Gastroesophageal sphincter (tissue), 4 donors: ENCODE data around the gene PPP2R5D. TPM values are rescaled to one million over a fixed set of nuclear protein-coding genes. Genes with fewer than 3 reads are reported as not detected.

Source experiments
- ATAC-seq: fragments of 150-250 bp; one replicate; pipeline ENCODE4 v1.9.1; 2016; ENCODE audit warnings: mild to moderate bottlenecking, moderate library complexity
- H3K27ac ChIP-seq, 4 donors: fragments of 200-600 bp; sonication (generic) in 3 of 4; 1 replicate in 3 of 4; 2 replicates in 1 of 4; pipeline ENCODE4 v1.5.1; 2016 to 2019
- H3K27me3 ChIP-seq: fragments of 200-600 bp; sonication (generic); one replicate; pipeline ENCODE4 v1.5.1; 2019
- H3K36me3 ChIP-seq, 2 donors: fragments of 200-600 bp; sonication (generic); one replicate each; pipeline ENCODE4 v1.5.1; 2019; ENCODE audit warnings: control low read depth in 1 of 2
- H3K4me1 ChIP-seq, 3 donors: fragments of 200-600 bp; sonication (generic); 1 replicate in 2 of 3; 2 replicates in 1 of 3; pipeline ENCODE4 v1.5.1; 2016 to 2019; ENCODE audit warnings: control low read depth in 2 of 3
- H3K4me3 ChIP-seq, 2 donors: fragments of 200-600 bp; sonication (generic); one replicate each; pipeline ENCODE4 v1.5.1; 2019; ENCODE audit warnings: mild to moderate bottlenecking in 1 of 2, moderate library complexity in 1 of 2
- H3K9me3 ChIP-seq, 3 donors: fragments of 200-600 bp; sonication (generic); one replicate each; pipeline ENCODE4 v1.5.1; 2017 to 2019; ENCODE audit warnings: control low read depth in 2 of 3
- EP300 ChIP-seq: sonication (generic); formaldehyde crosslinking; IDR thresholded peaks from one replicate; pipeline ENCODE4 v1.6.1; 2017; ENCODE audit warnings: antibody characterized with exemption, mild to moderate bottlenecking
- POLR2A ChIP-seq, 2 donors: fragments of 450-650 bp; IDR thresholded peaks; one replicate each; pipeline ENCODE4 v1.6.1; 2017; ENCODE audit warnings: antibody characterized with exemption in 2 of 2, mild to moderate bottlenecking in 2 of 2, moderate library complexity in 1 of 2
- POLR2AphosphoS5 ChIP-seq: sonication (generic); formaldehyde crosslinking; IDR thresholded peaks from one replicate; pipeline ENCODE4 v1.6.1; 2017; ENCODE audit warnings: antibody characterized with exemption
- WGBS, 2 donors: methylation state at CpG; one replicate each; pipeline ENCODE4 v1.1.5; 2018; ENCODE audit warnings: low coverage in 1 of 2; 5-methylcytosine and 5-hydroxymethylcytosine counted together
- total RNA-seq, 4 donors: library from RNA; depleted of rRNA; stranded (reverse); fragments of >200 nt; gene quantifications; one replicate each; pipeline ENCODE4 v1.1.0, GENCODE V29; 2016
- TF ChIP-seq, protein P1 (sequence below), 4 experiments: fragments of 200-600 bp in 2 of 4; fragments of 450-650 bp in 2 of 4; sonication (generic) in 1 of 4; IDR thresholded peaks; one replicate each; pipeline ENCODE4 v1.5.1; 2017 to 2019; ENCODE audit warnings: antibody characterized with exemption in 4 of 4, mild to moderate bottlenecking in 2 of 4, moderate library complexity in 2 of 4

Gene PPP2R5D
- total RNA-seq, 4 donors from 2014 or later = 30.0 to 45.1 (median 36.3) TPM

DNA sequence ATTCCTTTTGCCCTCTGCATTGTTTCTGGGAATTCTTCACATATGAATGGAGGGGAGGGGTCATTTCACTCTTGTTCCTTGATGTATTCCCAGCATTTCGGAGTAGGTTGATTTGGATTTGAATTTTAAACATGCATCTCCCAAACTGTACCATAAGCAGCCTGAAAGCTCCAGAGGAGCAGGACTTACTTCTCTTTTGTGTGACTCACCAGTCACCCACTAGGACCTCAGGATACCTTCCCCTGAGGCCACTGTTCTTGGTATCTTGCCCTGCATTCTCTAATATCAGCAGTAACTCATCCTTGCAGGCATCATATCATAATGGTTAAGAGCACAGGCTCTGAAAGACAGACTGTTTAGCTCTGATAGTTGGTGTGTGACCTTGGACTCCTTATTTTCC lies 74.2 kb downstream of the PPP2R5D start:
- Histone ChIP-seq H3K4me1 (peaks cover 0 to 47% (median 19%) of the 10 kb centered on the region in 3 donors), H3K4me3 (peak overlapping the region; percentile 66 to 85), H3K27ac (peak overlapping the region; percentile 60 to 91 (median 88)), H3K36me3 (peaks cover 0 to 48% of the 10 kb centered on the region in 2 donors), H3K27me3 (no peaks in the 10 kb centered on the region), H3K9me3 (no peaks in the 10 kb centered on the region)
- WGBS, 2 donors = 83 to 100% methylated on average over 1 of the region's 1 CpG
- no peak for ATAC-seq
- TF ChIP-seq, protein P1, sequence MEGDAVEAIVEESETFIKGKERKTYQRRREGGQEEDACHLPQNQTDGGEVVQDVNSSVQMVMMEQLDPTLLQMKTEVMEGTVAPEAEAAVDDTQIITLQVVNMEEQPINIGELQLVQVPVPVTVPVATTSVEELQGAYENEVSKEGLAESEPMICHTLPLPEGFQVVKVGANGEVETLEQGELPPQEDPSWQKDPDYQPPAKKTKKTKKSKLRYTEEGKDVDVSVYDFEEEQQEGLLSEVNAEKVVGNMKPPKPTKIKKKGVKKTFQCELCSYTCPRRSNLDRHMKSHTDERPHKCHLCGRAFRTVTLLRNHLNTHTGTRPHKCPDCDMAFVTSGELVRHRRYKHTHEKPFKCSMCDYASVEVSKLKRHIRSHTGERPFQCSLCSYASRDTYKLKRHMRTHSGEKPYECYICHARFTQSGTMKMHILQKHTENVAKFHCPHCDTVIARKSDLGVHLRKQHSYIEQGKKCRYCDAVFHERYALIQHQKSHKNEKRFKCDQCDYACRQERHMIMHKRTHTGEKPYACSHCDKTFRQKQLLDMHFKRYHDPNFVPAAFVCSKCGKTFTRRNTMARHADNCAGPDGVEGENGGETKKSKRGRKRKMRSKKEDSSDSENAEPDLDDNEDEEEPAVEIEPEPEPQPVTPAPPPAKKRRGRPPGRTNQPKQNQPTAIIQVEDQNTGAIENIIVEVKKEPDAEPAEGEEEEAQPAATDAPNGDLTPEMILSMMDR (IDR thresholded peaks at IDR 0.05) = no peak
- TF ChIP-seq POLR2AphosphoS5 (no peak), POLR2A (IDR thresholded peaks at IDR 0.05) (no peak), EP300 (no peak)

DNA sequence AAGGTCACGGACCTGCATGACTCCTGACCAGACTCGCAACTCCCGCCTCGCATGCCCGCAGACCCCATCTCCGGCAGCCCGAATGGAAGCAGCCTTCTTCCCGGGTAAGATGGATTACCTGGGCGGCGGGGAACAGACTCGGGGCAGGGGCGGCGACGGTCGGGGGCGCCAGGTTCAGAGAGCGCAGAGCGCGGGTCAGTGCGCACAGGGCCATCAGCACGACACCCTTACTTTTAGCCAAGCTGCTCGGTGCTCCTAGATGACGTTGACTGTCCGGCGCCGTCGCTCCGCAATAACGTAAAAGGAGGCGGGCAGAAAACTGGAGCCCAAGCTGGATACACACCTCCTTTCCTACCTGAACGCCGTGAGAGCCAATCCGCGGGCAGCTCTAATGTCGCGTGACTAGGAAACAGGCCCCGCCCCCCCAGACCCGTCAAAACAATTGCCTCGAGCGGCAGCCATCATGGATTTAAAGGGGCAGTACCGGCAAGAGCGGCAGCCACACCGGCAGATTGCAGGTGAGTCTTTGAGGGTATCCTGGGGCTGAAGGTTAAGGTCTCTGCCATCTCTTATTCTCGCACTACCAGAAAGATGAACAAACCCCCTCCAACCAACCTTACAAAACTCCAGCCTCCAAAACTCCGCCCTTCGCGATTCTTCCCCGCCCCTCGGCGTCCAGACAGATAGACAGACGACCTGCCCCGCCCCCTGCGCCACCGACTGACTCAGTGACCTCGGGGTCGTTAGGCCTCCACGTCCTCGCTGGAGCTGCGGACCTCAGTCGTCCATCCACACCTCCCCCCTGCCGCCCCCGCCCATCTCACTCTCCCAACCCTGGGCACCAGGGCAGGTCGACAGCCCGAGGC lies 75.0 kb downstream of the PPP2R5D start, which contains the start of the genes KLC4 and MRPL2:
Gene KLC4 (plus strand): TSS at position 464 of the 866 bp plus-strand sequence. CDS start 1,705 bp downstream, outside the sequence.
Gene MRPL2 (minus strand): TSS at position 267 of the 866 bp plus-strand sequence. CDS start 53 bp downstream, at position 214.
- H3K4me1 ChIP-seq = peaks cover 0 to 42% (median 16%) of the 10 kb centered on the region in 3 donors
- TF ChIP-seq, protein P1 (IDR thresholded peaks at IDR 0.05) = no peak
- peak; percentile 93 for TF ChIP-seq POLR2AphosphoS5
- no peak for TF ChIP-seq EP300
- peak; percentile 79 to 89 for TF ChIP-seq POLR2A (IDR thresholded peaks at IDR 0.05)
- ATAC-seq = peak; percentile 97
- WGBS, 2 donors = 0 to 3% methylated on average over 1 to 6 of the region's 64 CpGs
- peaks cover 0 to 57% of the 10 kb centered on the region in 2 donors for H3K36me3 ChIP-seq
- no peaks in the 10 kb centered on the region for H3K9me3 ChIP-seq
- H3K27me3 ChIP-seq = no peaks in the 10 kb centered on the region
- peak within 1 kb of the TSS; percentile 60 to 91 (median 88) for H3K27ac ChIP-seq
- peak within 1 kb of the TSS; percentile 66 to 85 for H3K4me3 ChIP-seq

DNA sequence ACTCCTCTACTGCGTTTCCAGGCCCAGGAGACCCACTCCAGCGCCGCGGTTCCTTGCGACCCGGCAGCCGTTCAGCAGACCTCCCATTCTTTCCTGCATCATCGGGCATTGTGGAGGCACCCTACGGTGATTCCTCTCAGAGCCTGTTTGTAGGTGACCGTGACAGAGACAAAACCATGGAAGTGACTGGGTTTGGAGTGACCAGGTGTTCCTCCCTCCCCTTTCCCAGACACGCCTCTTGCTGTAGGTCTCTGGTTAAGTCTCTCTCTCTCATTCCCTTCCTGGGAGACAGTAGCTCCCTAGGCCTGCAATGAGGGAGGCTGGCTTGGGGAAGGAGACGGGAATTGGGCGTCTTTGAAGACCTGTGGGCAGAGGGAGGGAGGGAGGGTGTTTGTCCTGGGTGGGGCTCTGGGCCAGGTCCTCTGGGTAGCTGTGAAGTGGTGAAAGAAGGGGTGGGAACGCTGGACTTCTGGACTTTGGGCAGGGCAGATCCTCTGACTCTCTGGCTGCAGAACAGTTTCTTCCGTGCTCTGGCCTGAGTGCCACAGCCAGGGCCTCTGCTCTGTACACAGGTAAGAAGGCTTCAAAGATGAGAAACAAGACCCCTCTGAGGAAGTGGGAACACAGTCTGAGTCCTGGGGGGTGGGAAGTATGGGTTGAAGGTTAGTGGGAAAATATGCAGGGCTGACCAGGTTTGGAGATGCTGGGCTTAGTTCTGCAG lies 75.8 kb downstream of the PPP2R5D start:
- H3K9me3 ChIP-seq = no peaks in the 10 kb centered on the region
- no peak for ATAC-seq
- WGBS, 2 donors = 0 to 6% methylated on average over 1 to 11 of the region's 15 CpGs
- TF ChIP-seq POLR2AphosphoS5 (no peak), POLR2A (IDR thresholded peaks at IDR 0.05) (no peak), EP300 (no peak)
- TF ChIP-seq, protein P1 (IDR thresholded peaks at IDR 0.05) = no peak
- no peaks in the 10 kb centered on the region for H3K27me3 ChIP-seq
- H3K4me3 ChIP-seq = peak overlapping the region; percentile 66 to 85
- H3K27ac ChIP-seq = peak overlapping the region; percentile 44 to 91 (median 88)
- peaks cover 0 to 35% (median 14%) of the 10 kb centered on the region in 3 donors for H3K4me1 ChIP-seq
- peaks cover 0 to 61% of the 10 kb centered on the region in 2 donors for H3K36me3 ChIP-seq

DNA sequence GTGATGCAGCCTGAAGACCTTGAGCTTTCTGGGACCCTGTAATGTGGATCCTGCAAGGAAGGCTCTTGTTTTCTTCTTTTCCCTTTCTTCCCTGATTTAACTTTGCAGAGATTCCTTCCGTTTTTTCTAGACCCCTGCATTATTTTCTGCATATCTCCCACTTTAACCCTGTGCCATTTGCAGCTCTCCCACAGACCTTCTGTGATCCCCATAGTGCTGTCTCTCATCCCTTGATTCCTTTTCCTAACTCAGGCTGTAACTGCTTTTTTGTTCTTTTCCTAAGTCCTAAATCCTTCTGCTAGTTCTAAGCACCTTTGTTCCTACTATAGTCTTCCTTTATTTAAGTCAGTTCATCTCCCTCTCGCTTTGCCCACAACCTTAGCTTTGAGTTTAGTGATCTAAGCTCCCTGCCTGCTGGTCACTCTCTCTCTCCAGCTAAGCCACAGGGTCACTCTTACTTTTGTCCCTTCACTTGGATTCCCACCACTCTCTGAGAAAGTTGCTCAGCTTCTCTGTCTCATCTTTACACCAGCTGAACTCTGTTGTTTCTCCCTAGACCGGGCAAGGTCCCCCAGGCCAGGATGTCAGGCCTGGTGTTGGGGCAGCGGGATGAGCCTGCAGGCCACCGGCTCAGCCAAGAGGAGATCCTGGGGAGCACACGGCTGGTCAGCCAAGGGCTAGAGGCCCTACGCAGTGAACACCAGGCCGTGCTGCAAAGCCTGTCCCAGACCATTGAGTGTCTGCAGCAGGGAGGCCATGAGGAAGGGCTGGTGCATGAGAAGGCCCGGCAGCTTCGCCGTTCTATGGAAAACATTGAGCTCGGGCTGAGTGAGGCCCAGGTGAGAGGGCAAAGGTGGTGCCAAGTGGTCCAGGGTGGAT lies 76.6 kb downstream of the PPP2R5D start:
- WGBS, 2 donors = 71 to 86% methylated on average over 2 to 9 of the region's 12 CpGs
- TF ChIP-seq POLR2AphosphoS5 = no peak
- TF ChIP-seq, protein P1 (IDR thresholded peaks at IDR 0.05) = no peak
- no peak for TF ChIP-seq POLR2A (IDR thresholded peaks at IDR 0.05)
- TF ChIP-seq EP300 = no peak
- Histone ChIP-seq H3K4me3 (peak overlapping the region in 1 of 2 donors; percentile 85), H3K4me1 (peaks cover 0 to 35% (median 14%) of the 10 kb centered on the region in 3 donors), H3K9me3 (no peaks in the 10 kb centered on the region), H3K36me3 (peaks cover 0 to 61% of the 10 kb centered on the region in 2 donors), H3K27me3 (no peaks in the 10 kb centered on the region), H3K27ac (peak overlapping the region in 1 of 4 donors; percentile 90)
- no peak for ATAC-seq
